Thyroid gland (tissue), 4 donors: ENCODE data around the gene ACACB.

Source experiments
- CTCF ChIP-seq, 6 experiments: fragments of 200-600 bp in 3 of 6; fragments of 450-650 bp in 3 of 6; sonication (generic) in 3 of 6; IDR thresholded peaks; one replicate each; pipeline ENCODE4 v1.5.1; 2016 to 2019; ENCODE audit warnings: antibody characterized with exemption in 6 of 6, mild to moderate bottlenecking in 2 of 6, inconsistent platforms in 1 of 6, moderate library complexity in 1 of 6
- POLR2A ChIP-seq, 2 donors: fragments of 450-650 bp; IDR thresholded peaks; one replicate each; pipeline ENCODE4 v1.6.1; 2017; ENCODE audit warnings: antibody characterized with exemption in 2 of 2, mild to moderate bottlenecking in 2 of 2, moderate library complexity in 1 of 2

- no peak for TF ChIP-seq POLR2A (IDR thresholded peaks at IDR 0.05)
- no peak for TF ChIP-seq CTCF (IDR thresholded peaks at IDR 0.05)
Observed at GRCh38 chr12:109189291-109189690, 72.9 kb downstream of the ACACB start.
